GM21619 (cell line): ENCODE measurements around the gene KCTD21.

Experiments
- ATAC-seq: cut with Tn5 transposase; IDR thresholded peaks from one replicate; pipeline ENCODE4 v1.9.1; 2021; ENCODE audit not compliant: unreplicated experiment

KCTD21 gene

GRCh38 chr11:78219493-78220217 lies 31.2 kb upstream of the KCTD21 start:
- no peak for ATAC-seq

DNA sequence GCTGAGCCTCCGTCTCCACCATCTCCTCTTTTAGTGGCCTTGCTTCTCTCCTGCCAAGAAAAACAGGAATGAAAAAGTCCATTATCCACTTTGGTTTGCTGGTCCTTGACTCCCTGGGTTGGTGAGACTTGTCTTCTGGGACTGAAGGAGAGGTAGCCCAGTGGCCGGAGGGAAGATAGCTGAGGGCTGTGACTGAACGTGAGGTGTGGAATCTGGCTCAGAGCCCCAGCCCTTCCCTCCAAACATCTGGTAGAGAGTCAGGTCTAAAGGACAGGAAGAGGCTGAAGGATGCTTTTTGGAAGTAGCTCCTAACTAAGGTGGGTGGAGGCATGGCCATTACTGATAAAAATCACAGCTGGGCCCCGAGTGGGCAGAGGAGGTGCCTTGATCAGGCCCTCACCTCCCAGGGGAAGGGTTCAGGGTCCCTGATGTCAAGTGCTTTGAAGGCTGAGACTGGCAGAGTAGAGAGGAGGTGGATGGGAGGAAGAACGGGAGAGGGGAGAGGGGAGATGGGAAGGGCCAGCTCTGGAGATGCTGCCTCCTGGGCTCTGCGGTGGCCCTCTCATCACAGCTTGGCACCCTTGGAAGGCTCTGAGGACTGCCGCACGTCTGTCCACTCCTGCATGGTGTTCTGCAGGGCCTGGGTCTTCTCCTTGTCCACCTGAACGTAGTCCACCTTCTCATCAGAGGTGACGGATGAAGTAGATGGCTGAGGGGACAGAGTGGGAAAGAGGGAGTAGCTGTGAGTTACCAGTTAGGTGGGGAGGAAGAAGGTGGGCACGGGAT lies 30.5 kb upstream of the KCTD21 start:
- no peak for ATAC-seq

- ATAC-seq: no peak
Measured at GRCh38 chr11:78217650-78218541, 29.5 kb upstream of the KCTD21 start.

DNA sequence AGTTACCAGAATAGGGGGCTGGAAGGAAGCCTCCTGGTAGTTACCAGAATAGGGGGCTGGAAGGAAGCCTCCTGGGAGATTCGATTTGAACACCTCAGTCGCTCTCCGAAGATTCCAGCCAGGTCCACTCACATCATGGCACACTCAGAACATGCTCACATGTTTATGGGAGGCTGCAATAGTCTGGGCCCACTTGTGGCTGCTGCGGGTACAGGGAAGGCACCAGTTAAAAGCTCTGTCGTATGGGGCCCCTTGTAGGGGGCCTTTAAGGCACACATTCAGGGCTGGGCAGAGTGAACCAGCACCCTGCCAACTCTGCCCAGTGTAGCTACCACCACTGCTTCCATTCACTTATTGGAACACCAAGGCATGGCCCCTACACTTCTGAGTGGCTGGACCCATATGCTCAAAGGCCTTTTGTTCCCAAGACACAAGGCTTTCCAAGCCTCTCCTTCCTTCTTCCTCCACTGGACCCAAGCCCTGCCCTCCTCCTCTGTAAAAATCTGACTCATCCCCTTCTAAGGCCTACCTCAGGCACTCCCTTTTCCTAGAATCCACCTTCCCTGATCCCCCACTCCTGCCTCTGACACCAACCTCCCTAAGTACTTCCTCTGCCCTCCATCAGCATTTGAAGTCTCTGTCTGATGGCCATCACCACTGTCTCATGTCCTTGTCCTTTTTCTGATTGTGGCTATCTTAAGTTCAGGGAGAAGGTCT lies 28.3 kb upstream of the KCTD21 start:
- no peak for ATAC-seq

DNA sequence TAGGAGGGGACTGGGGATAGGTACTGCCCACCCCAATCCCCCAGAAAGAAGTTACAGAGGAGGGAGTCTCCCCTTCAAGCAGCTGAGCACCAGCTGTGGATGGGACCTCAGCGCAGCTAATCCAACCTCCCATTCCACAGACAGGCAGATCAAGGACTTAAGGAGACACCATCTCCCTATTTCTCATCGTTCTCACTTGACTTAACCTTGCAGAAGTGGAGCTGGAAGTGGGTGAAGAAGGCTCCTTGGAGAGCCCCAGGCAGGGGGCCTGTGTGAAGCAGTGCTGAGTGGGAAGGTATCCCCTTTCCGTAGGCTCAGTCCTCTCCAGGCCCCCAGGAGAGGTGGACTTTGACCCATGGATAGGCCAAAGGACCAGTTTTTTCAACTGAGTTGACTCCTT lies 27.6 kb upstream of the KCTD21 start:
- no peak for ATAC-seq

DNA sequence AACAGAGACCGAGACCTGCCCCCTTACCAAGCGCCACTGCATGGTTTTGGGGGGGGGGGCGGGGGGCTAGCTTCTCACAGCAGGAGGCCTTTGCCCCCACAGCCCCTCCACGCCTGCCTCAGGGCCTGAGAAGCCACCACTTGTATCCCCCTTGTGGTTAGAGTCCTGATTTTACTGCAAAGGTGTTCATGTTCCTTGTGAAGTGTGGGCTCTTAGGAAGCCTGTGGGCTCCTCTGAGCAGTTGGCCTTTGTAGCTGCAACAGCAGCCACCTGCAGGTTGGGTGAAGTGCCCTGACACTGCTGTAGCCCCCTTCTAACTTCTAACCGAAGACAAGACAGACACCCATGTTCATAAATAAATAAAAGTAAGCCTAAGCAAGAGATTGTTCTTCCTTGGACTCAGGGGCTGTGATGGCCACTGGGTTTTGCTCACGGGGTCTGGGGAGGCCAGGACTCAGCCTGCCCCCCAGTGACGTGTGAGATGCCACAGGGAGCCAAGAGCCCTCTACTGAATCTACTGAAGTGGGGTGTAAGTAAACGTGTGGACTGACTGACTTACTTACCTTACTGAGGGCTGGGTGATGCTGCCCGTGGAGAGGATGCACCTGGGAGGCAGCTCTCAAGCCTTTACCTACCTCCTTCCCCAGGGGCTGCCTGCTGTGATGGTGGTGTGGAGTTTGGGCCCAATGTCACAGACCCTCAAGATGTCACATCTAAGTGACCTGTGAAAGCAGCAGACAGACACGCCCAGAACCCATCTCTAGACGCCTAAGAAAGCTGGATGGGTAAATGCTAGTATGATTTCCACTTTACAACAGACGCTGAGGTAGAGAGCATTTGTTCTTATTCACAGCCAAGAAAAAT lies 26.1 kb upstream of the KCTD21 start:
- no peak for ATAC-seq

GRCh38 chr11:78213526-78214330 lies 25.3 kb upstream of the KCTD21 start:
- ATAC-seq: no peak

GRCh38 chr11:78212586-78213371 lies 24.4 kb upstream of the KCTD21 start:
- no peak for ATAC-seq

GRCh38 chr11:78211565-78211964 lies 23.1 kb upstream of the KCTD21 start:
- no peak for ATAC-seq

- ATAC-seq: no peak
Measured at GRCh38 chr11:78210000-78210608, 21.7 kb upstream of the KCTD21 start.

- no peak for ATAC-seq
Measured at GRCh38 chr11:78209478-78209877, 21.1 kb upstream of the KCTD21 start.

DNA sequence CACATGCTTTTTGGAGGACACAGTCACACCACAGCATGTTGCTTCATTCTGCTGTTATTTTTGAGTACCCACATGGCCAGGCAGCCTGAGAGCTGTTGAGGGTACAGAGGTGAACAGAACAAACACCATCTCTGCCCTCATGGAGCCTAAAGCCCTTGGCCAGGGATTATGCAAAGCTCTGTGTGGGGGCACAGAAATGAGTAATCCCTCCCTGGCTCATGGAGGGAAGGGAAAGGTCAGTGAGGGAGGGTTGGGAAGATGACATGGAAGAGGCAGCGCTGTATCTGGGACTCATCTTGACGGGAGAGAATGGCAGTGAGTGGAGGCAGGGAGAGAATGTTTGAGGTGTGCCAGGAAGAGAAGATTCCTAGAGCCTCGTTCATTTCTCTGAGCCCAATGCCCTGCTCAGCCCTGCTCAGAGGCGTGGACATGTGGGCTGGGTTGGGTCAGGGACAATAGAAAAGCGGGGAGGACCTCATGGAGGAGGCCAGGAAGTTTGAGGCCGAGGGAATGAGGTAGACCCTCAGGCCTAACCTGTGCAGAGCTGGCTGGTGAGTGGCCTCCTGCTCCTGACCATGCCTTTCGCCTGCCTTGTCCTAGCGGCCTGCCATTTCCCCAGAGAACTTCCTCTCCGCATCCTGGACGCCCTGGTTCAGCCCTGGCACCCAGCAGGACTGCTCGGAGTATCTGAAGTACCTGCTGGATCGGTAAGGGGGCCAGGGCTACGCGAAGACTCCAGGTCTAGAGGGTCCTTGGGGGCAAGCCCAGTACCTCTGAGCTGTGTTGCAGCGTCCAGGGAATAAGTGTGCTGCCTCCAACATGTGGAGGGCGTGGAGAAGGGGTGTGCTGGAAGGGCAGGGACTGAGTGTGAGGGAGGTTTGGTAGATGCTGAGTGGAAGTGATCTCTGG lies 20.1 kb upstream of the KCTD21 start:
- ATAC-seq: no peak

GRCh38 chr11:78207532-78208256 lies 19.3 kb upstream of the KCTD21 start:
- no peak for ATAC-seq

GRCh38 chr11:78205691-78206090 lies 17.3 kb upstream of the KCTD21 start:
- no peak for ATAC-seq

DNA sequence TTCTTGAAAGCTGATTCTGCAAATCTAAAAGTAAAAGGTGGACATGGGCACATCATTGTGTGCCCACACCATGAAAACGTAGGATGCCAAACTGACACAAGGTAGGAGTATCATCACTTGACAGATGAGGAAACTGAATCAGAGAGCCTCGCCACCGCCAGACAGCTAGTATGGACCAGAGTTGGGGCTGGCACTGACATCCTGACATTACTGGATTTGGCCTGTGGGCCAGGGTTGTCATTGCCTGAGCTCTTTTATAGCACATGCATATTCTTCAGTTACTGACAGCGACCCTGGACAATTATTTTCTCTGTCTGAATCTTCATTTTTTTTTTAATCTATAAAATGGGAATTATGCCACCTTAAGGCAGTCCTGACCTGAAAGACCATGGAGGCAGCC lies 16.8 kb upstream of the KCTD21 start:
- no peak for ATAC-seq

GRCh38 chr11:78203184-78203583 lies 14.8 kb upstream of the KCTD21 start:
- no peak for ATAC-seq
